HG02852 (cell line): Measurements from ENCODE around the gene NFKBIB.

Experiments used
- ATAC-seq: cut with Tn5 transposase; IDR thresholded peaks from one replicate; pipeline ENCODE4 v1.9.1; 2021; ENCODE audit warnings: mild to moderate bottlenecking, moderate library complexity; ENCODE audit not compliant: unreplicated experiment

Gene NFKBIB

GRCh38 chr19:38953677-38954076 is 53.9 kb downstream of the NFKBIB start:
- no peak for ATAC-seq

- no peak for ATAC-seq
Observed at GRCh38 chr19:38956264-38956663, 56.5 kb downstream of the NFKBIB start.

GRCh38 chr19:38958301-38958700 is 58.5 kb downstream of the NFKBIB start:
- ATAC-seq = no peak
